SK-N-MC (cell line): ENCODE results near the gene PSTPIP2.
"Not testable (repeated sequence)": the region's sequence is repeated elsewhere in the genome, so short reads cannot be mapped to it uniquely, and the experiment has no call there.

Experiments
- DNase-seq: peaks from one replicate; pipeline ENCODE4 v3.0.0-alpha.2; 2011; ENCODE audit warnings: low read depth, low spot score
- H3K27ac ChIP-seq: fragments of 200-600 bp; sonication (generic); 2 replicates; pipeline ENCODE4 v1.5.1; 2016; ENCODE audit warnings: mixed run types
- H3K36me3 ChIP-seq: fragments of 200-600 bp; sonication (generic); 2 replicates; pipeline ENCODE4 v1.6.1; 2017; ENCODE audit warnings: antibody characterized with exemption, low read length, mixed read lengths; ENCODE audit not compliant: insufficient read depth
- H3K4me3 ChIP-seq: fragments of 200-600 bp; sonication (generic); 2 replicates; pipeline ENCODE4 v1.5.1; 2016
- H3K9ac ChIP-seq: fragments of 200-600 bp; sonication (generic); 2 replicates; pipeline ENCODE4 v1.8.0; 2017; ENCODE audit warnings: mixed run types, mixed read lengths; ENCODE audit not compliant: insufficient read length
- H3K9me3 ChIP-seq: fragments of 200-600 bp; sonication (generic); 2 replicates; pipeline ENCODE4 v1.6.1; 2017; ENCODE audit warnings: low read depth, mild to moderate bottlenecking, antibody characterized with exemption, low read length, moderate library complexity, mixed read lengths
- EZH2 ChIP-seq: fragments of 200-600 bp; sonication (generic); IDR thresholded peaks from one replicate; pipeline ENCODE4 v1.6.1; 2017; ENCODE audit warnings: antibody characterized with exemption
- FOXP2 ChIP-seq: optimal IDR thresholded peaks from 2 replicates; pipeline ENCODE3; 2011; ENCODE audit warnings: mild to moderate bottlenecking, moderate library complexity; ENCODE audit not compliant: insufficient read depth; ENCODE audit errors: extremely low read length, control extremely low read depth
- POLR2AphosphoS5 ChIP-seq: IDR thresholded peaks from 2 replicates; pipeline ENCODE4 v1.6.1; 2012; ENCODE audit warnings: mild to moderate bottlenecking, low read depth, low read length, borderline replicate concordance

PSTPIP2 gene

DNA sequence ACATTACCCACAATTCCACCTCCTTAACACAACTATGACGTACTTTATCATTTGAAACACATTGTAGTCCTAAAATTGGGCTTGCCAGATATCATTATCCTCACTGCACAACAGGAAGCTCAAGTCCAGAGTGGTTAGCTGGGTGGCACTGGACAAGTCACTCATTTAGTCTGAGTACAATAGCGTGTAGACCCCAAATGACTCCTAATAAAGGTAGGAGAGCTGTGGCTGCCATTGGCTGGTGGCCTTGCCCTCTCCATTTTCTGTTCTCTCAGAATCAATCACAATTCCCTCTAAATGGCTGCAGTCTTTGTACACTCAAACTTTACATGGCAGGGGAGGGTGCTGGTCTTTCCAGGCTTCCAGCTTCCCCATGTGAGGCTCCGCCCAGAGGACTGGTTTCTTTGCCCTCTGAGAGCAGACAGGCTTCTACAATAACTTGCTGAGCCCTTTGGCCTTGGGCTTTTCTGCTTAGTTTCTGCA, 11.7 kb downstream of the PSTPIP2 start:
- Histone ChIP-seq H3K4me3 (no peak overlapping the region), H3K36me3 (no peaks in the 10 kb centered on the region), H3K9me3 (no peaks in the 10 kb centered on the region), H3K9ac (no peak overlapping the region), H3K27ac (no peak overlapping the region)
- DNase-seq = no peak
- TF ChIP-seq POLR2AphosphoS5 = no peak
- TF ChIP-seq EZH2 = no peak
- no peak for TF ChIP-seq FOXP2

DNA sequence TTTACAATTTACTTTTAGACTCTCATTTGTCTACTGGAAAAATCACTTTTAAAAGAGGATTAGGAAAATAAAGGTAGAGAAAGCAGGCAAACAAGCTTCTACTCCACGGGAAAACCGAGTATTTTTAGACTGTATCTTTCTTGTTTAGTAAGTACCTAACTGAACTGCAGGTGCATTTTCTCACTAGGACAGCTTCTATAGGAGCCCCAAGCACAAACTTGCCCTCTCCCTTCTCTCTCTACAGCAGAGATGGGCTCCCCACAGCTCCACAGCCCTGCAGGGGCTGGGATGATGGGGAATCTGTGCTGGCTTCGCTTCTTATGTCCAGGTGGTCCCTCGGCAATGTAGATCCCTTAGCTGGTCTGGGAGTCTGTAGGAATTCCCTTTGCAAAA, 16.2 kb downstream of the PSTPIP2 start:
- Histone ChIP-seq H3K9ac (no peak overlapping the region), H3K9me3 (no peaks in the 10 kb centered on the region), H3K36me3 (no peaks in the 10 kb centered on the region), H3K27ac (no peak overlapping the region), H3K4me3 (no peak overlapping the region)
- DNase-seq = no peak
- no peak for TF ChIP-seq FOXP2
- no peak for TF ChIP-seq POLR2AphosphoS5
- TF ChIP-seq EZH2 = no peak

DNA sequence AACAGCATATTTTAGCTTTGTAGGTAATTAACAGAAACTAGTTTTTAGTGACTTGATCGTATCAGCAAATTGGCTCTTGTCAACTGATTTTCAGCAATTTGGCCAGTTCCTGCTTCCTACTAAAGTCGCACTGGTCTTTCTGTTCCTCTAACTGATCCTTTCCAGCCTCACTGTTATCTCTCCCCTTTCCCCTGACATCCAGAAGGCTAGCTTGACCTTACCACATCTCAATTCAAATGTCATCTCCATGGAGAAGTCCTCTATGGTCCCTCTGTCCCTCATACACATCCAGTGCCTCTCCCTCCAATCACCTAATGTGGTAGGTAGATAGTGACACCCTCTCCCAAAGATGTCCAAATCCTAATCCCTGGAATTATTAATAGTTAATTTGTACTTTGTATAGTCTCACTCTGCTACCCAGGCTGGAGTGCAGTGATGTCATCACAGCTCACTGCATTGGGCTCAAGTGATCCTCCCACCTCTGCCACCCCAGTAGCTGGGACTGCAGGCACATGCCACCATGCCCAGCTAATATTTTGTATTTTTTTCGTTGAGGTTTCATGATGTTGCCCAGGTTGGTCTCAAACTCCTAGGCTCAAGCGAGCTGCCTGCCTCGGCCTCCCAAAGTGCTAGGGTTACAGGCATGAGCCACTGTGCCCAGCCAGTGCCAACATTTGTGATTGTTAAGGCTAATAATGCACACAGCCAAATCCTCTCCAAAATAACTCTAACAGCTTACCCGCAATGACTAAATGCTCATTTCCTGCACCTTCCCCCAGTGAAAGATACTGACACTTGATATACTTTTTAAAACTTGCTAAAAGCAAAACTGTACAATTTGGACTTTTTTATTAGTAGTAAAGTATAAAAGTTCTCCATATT, 16.9 kb downstream of the PSTPIP2 start:
- H3K9ac ChIP-seq = no peak overlapping the region
- TF ChIP-seq EZH2 = no peak
- no peak for TF ChIP-seq FOXP2
- no peak for TF ChIP-seq POLR2AphosphoS5
- H3K4me3 ChIP-seq = no peak overlapping the region
- no peaks in the 10 kb centered on the region for H3K36me3 ChIP-seq
- H3K9me3 ChIP-seq = no peaks in the 10 kb centered on the region
- DNase-seq = no peak
- H3K27ac ChIP-seq = no peak overlapping the region

DNA sequence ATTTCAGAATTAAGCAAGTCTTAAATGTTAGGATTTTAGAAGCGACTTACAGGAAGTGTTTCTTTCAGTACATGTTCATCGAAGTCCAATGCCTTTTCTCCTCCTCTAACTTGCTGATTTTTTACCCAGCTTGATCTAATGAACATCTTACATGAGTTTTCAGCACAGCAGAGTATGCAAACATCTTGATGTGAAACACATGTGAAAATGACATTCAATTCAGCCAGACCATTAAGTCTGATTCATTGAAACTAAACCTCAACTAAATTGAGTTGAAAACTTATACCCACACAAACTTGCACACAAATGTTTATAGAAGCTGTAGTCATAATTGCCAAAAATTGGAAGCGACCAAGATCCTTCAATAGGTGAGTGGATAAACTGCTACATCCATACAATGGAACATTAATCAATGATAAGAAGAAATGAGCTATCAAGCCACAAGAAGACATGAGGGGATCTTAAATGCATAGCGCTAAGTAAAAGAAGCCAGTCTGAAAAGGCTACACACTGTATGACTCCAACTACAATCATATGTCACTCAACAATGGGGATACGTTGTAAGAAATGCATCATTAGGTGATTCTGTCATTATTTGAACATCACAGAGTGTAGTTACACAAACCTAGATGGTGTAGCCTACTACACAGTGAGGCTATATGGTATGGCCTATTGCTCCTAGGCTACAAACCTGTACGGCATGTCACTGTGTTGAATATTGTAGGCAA, 18.5 kb downstream of the PSTPIP2 start:
- no peak for DNase-seq
- Histone ChIP-seq H3K4me3 (no peak overlapping the region), H3K27ac (no peak overlapping the region), H3K9ac (no peak overlapping the region), H3K9me3 (no peaks in the 10 kb centered on the region), H3K36me3 (no peaks in the 10 kb centered on the region)
- TF ChIP-seq EZH2 (no peak), POLR2AphosphoS5 (no peak), FOXP2 (no peak)

DNA sequence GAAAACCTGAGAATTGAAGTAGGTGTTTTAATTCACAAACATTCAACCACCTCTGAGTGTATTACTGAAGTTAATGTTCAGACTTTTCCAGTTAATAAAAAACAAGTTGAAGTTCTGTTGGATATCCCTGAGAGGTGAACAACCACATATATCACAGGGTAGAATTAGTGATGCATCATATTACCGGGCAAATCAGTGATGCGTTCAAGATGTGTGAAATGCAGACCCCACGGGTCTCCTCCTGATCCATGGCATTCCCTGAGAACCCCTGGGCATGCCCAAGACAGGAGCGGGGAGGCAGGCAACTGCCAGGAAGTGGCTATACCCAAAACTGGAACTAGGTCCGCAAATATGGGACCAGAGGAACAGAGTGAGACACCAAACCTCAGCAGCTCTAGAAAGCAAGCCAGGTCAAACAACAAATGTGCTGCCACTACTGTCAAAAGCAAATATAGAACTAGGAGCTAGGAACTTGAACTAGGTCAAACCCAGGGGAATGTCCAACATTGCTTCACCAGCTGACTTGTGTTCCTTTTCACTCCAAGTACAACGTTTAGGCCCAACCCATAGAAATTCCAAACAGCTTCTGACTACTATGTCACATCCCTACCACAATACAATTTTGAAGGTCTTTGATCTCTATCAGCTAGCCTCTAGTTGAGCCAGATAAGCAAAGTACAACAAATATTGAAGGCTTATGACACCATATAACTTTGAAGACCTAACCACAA, 20.2 kb downstream of the PSTPIP2 start:
- no peak overlapping the region for H3K9ac ChIP-seq
- H3K36me3 ChIP-seq = no peaks in the 10 kb centered on the region
- DNase-seq = no peak
- H3K9me3 ChIP-seq = no peaks in the 10 kb centered on the region
- H3K27ac ChIP-seq = no peak overlapping the region
- no peak for TF ChIP-seq POLR2AphosphoS5
- no peak for TF ChIP-seq FOXP2
- no peak for TF ChIP-seq EZH2
- H3K4me3 ChIP-seq = no peak overlapping the region

DNA sequence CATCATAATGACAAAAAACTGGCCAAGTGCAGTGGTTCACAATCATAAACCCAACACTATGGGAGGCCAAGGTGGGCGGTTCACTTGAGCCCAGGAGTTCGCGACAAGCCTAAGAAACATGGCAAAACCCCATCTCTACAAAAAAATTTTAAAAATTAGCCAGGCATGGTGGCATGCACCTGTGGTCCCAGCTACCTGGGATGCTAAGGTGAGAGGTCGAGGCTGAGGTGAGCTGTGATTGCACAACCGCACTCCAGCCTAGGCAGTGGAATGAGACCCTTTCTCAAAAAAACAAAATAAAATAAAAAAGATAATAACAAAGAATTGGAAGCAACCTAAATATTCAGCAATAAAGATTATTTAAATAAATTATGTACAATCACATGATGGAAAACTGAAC, 21.8 kb downstream of the PSTPIP2 start:
- no peak for DNase-seq
- Histone ChIP-seq H3K4me3 (no peak overlapping the region), H3K9ac (no peak overlapping the region), H3K36me3 (no peaks in the 10 kb centered on the region), H3K9me3 (no peaks in the 10 kb centered on the region), H3K27ac (no peak overlapping the region)
- TF ChIP-seq FOXP2 (no peak), EZH2 (no peak), POLR2AphosphoS5 (no peak)

DNA sequence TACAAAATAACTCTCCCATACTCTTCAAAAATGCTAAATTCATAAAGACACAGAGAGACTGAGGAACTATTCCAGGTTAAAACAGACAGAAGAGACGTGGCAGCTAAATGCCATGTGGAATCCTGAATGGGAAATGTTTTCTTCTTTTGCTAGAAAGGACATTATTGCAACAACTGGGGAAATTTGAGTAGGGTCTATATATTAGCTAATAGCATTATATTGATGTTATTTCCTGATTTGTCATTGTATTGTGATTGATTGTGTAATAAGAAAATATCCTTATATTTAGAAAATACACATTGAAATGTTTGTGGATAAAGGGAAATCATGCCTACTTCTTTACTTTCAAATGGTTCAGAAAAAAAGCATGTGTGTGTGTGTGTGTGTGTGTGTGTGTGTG, 23.4 kb downstream of the PSTPIP2 start:
- H3K4me3 ChIP-seq = no peak overlapping the region
- DNase-seq = no peak
- no peak for TF ChIP-seq FOXP2
- no peak for TF ChIP-seq POLR2AphosphoS5
- TF ChIP-seq EZH2 = no peak
- no peaks in the 10 kb centered on the region for H3K36me3 ChIP-seq
- H3K9me3 ChIP-seq = no peaks in the 10 kb centered on the region
- no peak overlapping the region for H3K9ac ChIP-seq
- H3K27ac ChIP-seq = no peak overlapping the region

DNA sequence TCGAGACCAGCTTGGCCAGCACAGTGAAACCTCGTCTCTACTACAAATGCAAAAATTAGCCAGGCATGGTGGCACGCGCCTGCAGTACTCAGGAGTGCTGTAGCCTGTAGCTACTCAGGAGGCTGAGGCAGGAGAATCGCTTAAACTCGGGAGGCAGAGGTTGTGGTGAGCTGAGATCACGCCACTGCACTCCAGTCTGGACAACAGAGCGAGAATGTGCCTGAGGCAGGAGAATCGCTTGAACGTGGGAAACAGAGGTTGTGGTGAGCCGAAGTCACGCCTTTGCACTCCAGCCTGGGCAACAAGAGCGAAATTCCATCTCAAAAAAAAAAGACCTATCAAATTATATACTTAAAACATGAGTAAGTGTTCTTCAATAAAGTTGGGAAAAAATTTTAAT, 24.7 kb downstream of the PSTPIP2 start:
- DNase-seq, H3K27ac ChIP-seq, H3K9me3 ChIP-seq: not testable (repeated sequence)

More for the DNA sequence above, 24.7 kb downstream of the PSTPIP2 start:
- H3K36me3 ChIP-seq, H3K9ac ChIP-seq, H3K4me3 ChIP-seq: not testable (repeated sequence)
